NCI-H2227 treated with DMSO at 0.1 percent for 48 hours (cell line): Measurements from ENCODE around the gene MAP3K5.
"Not testable (repeated sequence)": the region's sequence is repeated elsewhere in the genome, so short reads cannot be mapped to it uniquely, and the experiment has no call there.

Experiments used
- DNase-seq: peaks from one replicate; lab custom pipeline; 2025; lab: John Stamatoyannopoulos, UW

The MAP3K5 gene

GRCh38 chr6:136791296-136792094 lies 782 bp downstream of the MAP3K5 start:
- DNase-seq = no peak

DNA sequence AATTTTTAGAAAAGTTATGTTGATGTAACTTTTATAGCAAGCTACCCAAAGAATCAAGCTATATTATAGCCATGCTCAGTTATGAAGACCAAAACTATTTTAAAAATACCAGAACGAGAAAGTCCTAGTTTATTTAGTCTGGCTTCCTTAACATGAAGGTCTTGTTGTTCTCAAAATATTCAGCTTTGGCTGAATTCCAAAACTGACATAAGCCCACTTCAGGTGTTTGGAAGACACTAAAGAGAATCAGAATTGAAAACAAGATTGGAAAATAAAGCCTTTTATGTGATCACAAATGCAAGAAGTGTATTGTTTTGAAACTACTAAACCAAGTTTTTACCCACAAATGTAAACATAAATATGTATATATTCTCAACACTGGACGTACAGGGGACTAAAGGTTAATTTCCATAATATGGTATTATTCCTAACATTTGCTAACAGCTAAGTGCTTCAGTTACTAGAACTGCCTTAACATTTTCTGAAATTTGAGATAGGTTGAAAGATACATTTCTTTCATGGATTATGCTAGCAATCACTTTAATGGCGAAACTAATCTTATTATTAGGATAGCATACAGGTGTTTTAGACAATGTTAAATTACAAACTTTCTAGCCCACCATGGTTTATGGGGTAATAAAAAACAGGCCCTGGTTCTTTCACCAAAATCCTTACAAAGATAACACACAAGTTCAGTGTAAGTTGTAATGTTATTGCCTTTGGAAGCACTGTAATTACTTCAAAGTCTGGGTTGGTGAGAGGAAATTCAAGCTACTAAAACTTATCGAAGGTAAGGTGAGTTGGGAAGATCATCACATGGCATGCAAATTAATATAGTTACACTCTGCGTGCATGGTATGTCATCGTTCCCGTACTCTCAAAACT lies 1.6 kb downstream of the MAP3K5 start:
- DNase-seq = no peak

- DNase-seq = not testable (repeated sequence)
Measured at GRCh38 chr6:136789440-136789839, 2.8 kb downstream of the MAP3K5 start.

DNA sequence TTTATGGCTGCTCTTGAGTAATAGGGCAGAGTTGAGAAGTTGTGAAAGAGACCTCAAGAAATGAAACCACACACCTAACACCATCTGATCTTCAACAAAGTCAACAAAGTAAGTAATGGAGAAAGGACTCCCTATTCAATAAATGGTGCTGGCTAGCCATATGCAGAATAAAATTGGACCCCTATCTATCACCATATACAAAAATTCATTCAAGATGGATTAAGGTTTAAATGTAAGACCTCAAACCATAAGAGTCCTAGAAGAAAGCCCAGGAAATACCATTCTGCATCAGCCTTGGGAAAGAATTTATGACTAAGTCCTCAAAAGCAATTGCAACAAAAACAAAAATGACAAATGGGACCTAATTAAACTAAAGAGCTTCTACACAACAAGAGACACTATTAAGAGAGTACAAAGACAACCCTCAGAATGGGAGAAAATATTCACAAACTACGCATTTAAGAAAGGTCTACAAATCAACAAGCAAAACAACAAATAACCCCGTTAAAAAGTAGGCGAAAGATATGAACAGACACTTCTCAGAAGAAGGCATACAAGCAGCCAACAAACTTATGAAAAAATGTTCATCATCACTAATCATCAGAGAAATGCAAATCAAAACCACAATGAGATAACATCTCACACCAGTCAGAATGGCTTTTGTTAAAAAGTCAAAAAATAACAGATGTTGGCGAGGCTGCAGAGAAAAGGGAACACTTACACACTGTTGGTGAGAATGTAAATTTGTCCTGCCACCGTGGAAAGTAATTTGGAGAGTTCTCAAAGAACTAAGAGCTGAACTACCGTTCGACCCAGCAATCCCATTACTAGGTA lies 4.0 kb downstream of the MAP3K5 start:
- no peak for DNase-seq

GRCh38 chr6:136787726-136788068 lies 4.6 kb downstream of the MAP3K5 start:
- no peak for DNase-seq

- DNase-seq = no peak
Measured at GRCh38 chr6:136786658-136787057, 5.6 kb downstream of the MAP3K5 start.

GRCh38 chr6:136784910-136785746 lies 7.1 kb downstream of the MAP3K5 start:
- no peak for DNase-seq

- no peak for DNase-seq
Measured at GRCh38 chr6:136784271-136784664, 8.0 kb downstream of the MAP3K5 start.

GRCh38 chr6:136783495-136784270 lies 8.6 kb downstream of the MAP3K5 start:
- no peak for DNase-seq

DNA sequence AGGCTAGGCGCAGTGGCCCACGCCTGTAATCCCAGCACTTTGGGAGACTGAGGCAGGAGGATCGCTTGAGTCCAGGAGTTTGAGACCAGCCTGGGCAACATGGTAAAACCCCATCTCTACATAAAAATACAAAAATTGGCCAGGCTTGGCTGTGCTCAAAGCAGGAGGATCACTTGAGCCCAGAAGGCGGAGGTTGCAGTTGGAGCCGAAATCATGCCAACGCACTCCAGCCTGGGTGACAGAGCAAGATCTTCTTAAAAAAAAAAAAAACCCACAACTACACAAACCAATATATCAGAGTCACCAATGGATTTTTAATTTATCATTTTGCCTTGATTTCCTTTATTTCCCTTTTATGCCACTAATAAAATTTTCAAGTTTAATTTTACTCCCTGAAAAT lies 9.3 kb downstream of the MAP3K5 start:
- DNase-seq = no peak

DNA sequence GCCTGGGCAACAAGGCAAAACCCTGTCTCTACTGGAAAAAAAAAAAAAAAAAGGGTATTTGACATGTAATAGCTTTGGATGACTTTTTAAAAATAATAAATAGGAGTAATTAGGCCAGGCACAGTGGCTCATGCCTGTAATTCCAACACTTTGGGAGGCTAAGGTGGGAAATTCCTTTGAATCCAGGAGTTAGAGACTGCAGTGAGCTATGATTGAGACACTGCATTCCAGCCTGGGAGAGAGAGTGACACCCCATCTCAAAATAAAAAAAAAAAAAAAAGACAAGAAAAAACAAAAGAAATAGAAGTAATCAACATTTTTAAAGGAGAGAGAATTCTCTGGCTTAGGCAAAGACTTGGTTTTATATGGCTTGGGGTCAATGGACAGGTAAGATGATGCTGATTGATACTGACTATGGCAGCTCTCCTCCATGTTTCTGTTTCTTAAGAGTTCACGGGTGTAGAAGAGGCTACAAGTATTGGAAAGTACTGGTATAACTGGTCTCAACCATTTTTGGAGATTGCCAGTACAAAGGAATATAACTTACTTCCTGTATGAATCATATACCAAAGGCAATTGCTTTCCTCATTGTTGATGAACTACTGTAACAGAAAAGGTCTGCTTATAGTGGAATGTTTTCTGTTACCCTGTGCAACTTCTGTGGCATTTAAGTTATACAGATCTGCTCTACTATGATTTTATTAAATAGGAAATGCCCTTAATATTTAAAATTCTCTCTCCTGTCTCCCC lies 10.1 kb downstream of the MAP3K5 start:
- DNase-seq = no peak

DNA sequence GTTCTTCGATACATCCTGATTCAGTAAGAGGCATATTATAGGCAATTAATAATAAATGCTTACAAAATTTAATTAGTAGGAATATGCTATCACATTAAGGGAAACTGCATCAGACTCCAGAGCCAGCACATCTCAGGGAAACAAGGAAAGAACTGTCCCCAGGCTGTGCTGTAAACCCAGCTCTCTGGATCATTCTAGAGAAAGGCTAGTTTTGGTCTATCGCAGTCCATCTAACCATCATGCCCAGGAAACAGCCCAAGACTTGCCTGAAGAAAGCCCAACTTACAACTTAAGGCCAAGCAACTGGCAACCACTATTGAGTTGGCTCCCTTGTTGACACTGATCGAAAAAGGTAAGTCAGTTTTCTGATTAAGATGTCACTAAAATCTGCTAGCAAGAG lies 11.3 kb downstream of the MAP3K5 start:
- DNase-seq = no peak

DNA sequence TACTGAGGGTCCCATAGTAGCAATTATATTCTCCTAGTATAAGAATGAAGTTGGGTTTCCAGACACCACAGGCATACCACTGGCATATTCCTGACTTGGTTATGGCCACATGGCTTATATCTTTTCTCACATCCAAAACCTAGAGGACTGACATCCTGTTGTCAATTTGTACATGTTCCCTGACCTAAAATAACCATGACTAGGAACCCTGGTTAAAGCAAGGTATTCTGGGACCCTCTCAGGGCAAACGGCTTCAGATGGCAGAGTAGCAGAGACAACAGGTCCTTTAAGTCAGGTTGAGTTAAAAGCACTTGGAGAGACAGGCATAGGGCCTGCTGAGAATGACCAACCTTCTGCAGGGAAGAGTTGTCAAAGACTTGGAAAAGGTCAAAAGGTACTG lies 12.6 kb downstream of the MAP3K5 start:
- DNase-seq = no peak

GRCh38 chr6:136777651-136778050 lies 14.6 kb downstream of the MAP3K5 start:
- DNase-seq = no peak

GRCh38 chr6:136775548-136775947 lies 16.7 kb downstream of the MAP3K5 start:
- no peak for DNase-seq

- no peak for DNase-seq
Measured at GRCh38 chr6:136775081-136775480, 17.2 kb downstream of the MAP3K5 start.

DNA sequence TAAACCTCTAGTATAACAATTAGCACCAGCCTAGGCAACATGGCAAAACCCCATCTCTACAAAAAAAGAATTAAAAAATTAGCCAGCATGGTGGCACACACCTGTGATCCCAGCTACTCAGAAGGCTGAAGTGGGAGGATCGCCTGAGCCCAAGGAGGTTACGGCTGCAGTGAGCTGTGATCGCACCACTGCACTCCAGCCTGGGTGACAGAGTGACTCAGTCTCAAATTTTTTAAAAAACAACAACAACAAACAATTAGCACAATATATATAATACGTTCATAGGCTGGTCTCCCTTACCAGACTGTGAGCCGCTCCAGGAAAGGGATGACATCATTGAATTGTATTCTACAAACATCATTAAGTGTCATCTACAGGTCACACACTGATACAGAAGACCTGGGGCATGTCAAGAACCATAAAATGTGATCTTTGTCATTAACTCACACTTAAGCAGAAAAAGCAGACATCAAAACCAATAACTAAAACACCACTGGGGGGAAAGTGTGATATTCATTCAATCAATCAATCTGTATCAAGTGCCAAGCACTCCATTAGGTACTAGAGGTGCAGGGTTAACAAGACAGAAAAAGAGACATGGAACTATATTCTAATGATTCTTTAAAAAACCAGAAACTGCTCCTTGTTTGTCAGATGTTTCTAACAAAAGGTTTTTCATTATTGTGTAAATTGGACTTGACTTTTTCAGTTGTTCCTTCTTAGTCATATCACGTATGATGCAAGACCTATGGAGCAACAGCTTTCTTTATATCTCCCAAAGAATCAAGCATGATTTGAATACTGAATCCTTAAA lies 17.8 kb downstream of the MAP3K5 start:
- no peak for DNase-seq

DNA sequence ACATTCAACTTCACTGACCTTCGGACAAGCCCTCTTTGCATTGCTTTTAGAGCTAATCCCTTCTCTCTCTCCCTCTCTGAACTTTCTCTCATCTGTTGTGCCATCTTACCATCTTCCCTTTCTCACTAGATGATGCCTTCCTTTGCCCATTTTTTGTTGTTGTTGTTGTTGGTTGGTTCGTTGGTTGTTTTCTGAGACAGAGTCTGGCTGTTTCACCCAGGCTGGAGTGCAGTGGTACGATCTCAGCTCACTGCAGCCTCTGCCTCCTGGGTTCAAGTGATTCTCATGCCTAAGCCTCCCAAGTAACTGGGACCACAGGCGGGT lies 18.8 kb downstream of the MAP3K5 start:
- DNase-seq = no peak
